ENCODE data around the gene TLX1.

- no peak for TF ChIP-seq FOXM1 (IDR thresholded peaks at IDR 0.05; ENCODE audit: borderline replicate concordance, low read depth)
- TF ChIP-seq MAX (IDR thresholded peaks at IDR 0.05), result no peak
- no peak for TF ChIP-seq EP300 (IDR thresholded peaks at IDR 0.05; ENCODE audit: borderline replicate concordance)
- TF ChIP-seq REST (IDR thresholded peaks at IDR 0.05; ENCODE audit: low read depth), result no peak
- no peak for TF ChIP-seq YY1 (IDR thresholded peaks at IDR 0.05; ENCODE audit: low read depth)
- TF ChIP-seq CEBPB (IDR thresholded peaks at IDR 0.05), result no peak
- TF ChIP-seq EGR1 (IDR thresholded peaks at IDR 0.05), result no peak
- TF ChIP-seq NFIC (IDR thresholded peaks at IDR 0.05), result no peak
Observed at GRCh38 chr10:101155896-101156295, 24.8 kb downstream of the TLX1 start.

Measured in Ishikawa (cell line).